ENCODE measurements around the gene STAG1.

GRCh38 chr3:136749091-136749490, 3.1 kb downstream of the STAG1 start:
- no peak for TF ChIP-seq CTCF (IDR thresholded peaks at IDR 0.05; ENCODE audit: poor library complexity, severe bottlenecking)
- TF ChIP-seq EP300 (conservative IDR thresholded peaks at IDR 0.05; ENCODE audit: poor library complexity, severe bottlenecking) = no peak
- TF ChIP-seq SMC3 (conservative IDR thresholded peaks at IDR 0.05; ENCODE audit: poor library complexity) = no peak
- TF ChIP-seq EZH2 (IDR thresholded peaks at IDR 0.05; ENCODE audit: borderline replicate concordance, insufficient read depth, low read length, poor library complexity, severe bottlenecking) = no peak
- TF ChIP-seq TAF1 (IDR thresholded peaks at IDR 0.05; ENCODE audit: low read depth) = no peak

All from neural cell (in vitro differentiated cells).